Ishikawa (cell line): ENCODE results near the gene CASP8.

ENCODE experiments used
- CEBPB ChIP-seq: IDR thresholded peaks from 2 replicates; pipeline ENCODE4 v1.6.1; 2012
- EGR1 ChIP-seq: IDR thresholded peaks from 2 replicates; pipeline ENCODE4 v1.6.1; 2012
- REST ChIP-seq: IDR thresholded peaks from 2 replicates; pipeline ENCODE4 v1.6.1; 2012; ENCODE audit warnings: low read depth, mild to moderate bottlenecking
- TCF12 ChIP-seq: IDR thresholded peaks from 2 replicates; pipeline ENCODE4 v1.6.1; 2012; ENCODE audit warnings: low read depth

GRCh38 chr2:201262718-201263117 lies 2.4 kb downstream of the CASP8 start:
- TF ChIP-seq REST (no peak), TCF12 (no peak), EGR1 (no peak), CEBPB (no peak)
